Neuron (in vitro differentiated cells): ENCODE measurements around the gene STK32B.
"Not testable (repeated sequence)": the region's sequence is repeated elsewhere in the genome, so short reads cannot be mapped to it uniquely, and the experiment has no call there.

ENCODE experiments used
- H2AFZ ChIP-seq: one replicate; pipeline ENCODE4 v1.6.1; 2013; ENCODE audit warnings: low read depth, mild to moderate bottlenecking, inconsistent platforms, low read length, moderate library complexity
- H3K27me3 ChIP-seq: one replicate; pipeline ENCODE4 v1.6.1; 2013; ENCODE audit warnings: low read length; ENCODE audit not compliant: insufficient read depth
- H3K36me3 ChIP-seq: one replicate; pipeline ENCODE4 v1.6.1; 2013; ENCODE audit warnings: low read length; ENCODE audit not compliant: insufficient read depth
- H3K4me1 ChIP-seq: one replicate; pipeline ENCODE4 v1.6.1; 2013; ENCODE audit warnings: low read length; ENCODE audit not compliant: insufficient read depth
- H3K4me3 ChIP-seq: 2 replicates; pipeline ENCODE4 v1.5.1; 2013; ENCODE audit warnings: mild to moderate bottlenecking, low read length, moderate library complexity
- H3K9me3 ChIP-seq: one replicate; pipeline ENCODE4 v1.6.1; 2013; ENCODE audit warnings: low read length

Gene STK32B

GRCh38 chr4:5222047-5222446 lies 170.8 kb downstream of the STK32B start:
- Histone ChIP-seq H3K4me1 (no peaks in the 10 kb centered on the region), H3K27me3 (no peaks in the 10 kb centered on the region), H3K4me3 (no peak overlapping the region), H3K9me3 (no peaks in the 10 kb centered on the region), H3K36me3 (no peaks in the 10 kb centered on the region), H2AFZ (no peak overlapping the region)

GRCh38 chr4:5222951-5223350 lies 171.7 kb downstream of the STK32B start:
- H3K4me1 ChIP-seq = no peaks in the 10 kb centered on the region
- H3K9me3 ChIP-seq = no peaks in the 10 kb centered on the region
- no peak overlapping the region for H2AFZ ChIP-seq
- no peaks in the 10 kb centered on the region for H3K36me3 ChIP-seq
- no peaks in the 10 kb centered on the region for H3K27me3 ChIP-seq
- no peak overlapping the region for H3K4me3 ChIP-seq

- Histone ChIP-seq H3K27me3 (no peaks in the 10 kb centered on the region), H3K9me3 (no peaks in the 10 kb centered on the region), H3K4me1 (no peaks in the 10 kb centered on the region), H3K4me3 (no peak overlapping the region), H2AFZ (no peak overlapping the region), H3K36me3 (no peaks in the 10 kb centered on the region)
These were observed 173.1 kb downstream of the STK32B start for GRCh38 chr4:5224340-5224739.

GRCh38 chr4:5232549-5232948 lies 181.3 kb downstream of the STK32B start:
- Histone ChIP-seq H3K9me3 (no peaks in the 10 kb centered on the region), H3K27me3 (no peaks in the 10 kb centered on the region), H3K36me3 (no peaks in the 10 kb centered on the region), H2AFZ (no peak overlapping the region), H3K4me1 (no peaks in the 10 kb centered on the region), H3K4me3 (no peak overlapping the region)

- Histone ChIP-seq H3K36me3 (no peaks in the 10 kb centered on the region), H3K9me3 (no peaks in the 10 kb centered on the region), H2AFZ (no peak overlapping the region), H3K27me3 (no peaks in the 10 kb centered on the region), H3K4me3 (no peak overlapping the region), H3K4me1 (no peaks in the 10 kb centered on the region)
These were observed 185.9 kb downstream of the STK32B start for GRCh38 chr4:5237086-5237660.

GRCh38 chr4:5238173-5238572 lies 186.9 kb downstream of the STK32B start:
- Histone ChIP-seq H2AFZ (no peak overlapping the region), H3K27me3 (no peaks in the 10 kb centered on the region), H3K4me3 (no peak overlapping the region), H3K36me3 (no peaks in the 10 kb centered on the region), H3K4me1 (no peaks in the 10 kb centered on the region), H3K9me3 (no peaks in the 10 kb centered on the region)

- H3K4me1 ChIP-seq, H3K4me3 ChIP-seq, H3K27me3 ChIP-seq, H2AFZ ChIP-seq, H3K9me3 ChIP-seq, H3K36me3 ChIP-seq: not testable (repeated sequence)
These were observed 195.8 kb downstream of the STK32B start for GRCh38 chr4:5247061-5247460.

- Histone ChIP-seq H3K4me3 (no peak overlapping the region), H3K4me1 (no peaks in the 10 kb centered on the region), H3K36me3 (no peaks in the 10 kb centered on the region), H2AFZ (no peak overlapping the region), H3K9me3 (no peaks in the 10 kb centered on the region), H3K27me3 (no peaks in the 10 kb centered on the region)
These were observed 196.5 kb downstream of the STK32B start for GRCh38 chr4:5247735-5248134.

- Histone ChIP-seq H3K27me3 (no peaks in the 10 kb centered on the region), H3K36me3 (no peaks in the 10 kb centered on the region), H3K4me1 (no peaks in the 10 kb centered on the region), H3K9me3 (no peaks in the 10 kb centered on the region), H3K4me3 (no peak overlapping the region), H2AFZ (no peak overlapping the region)
These were observed 198.4 kb downstream of the STK32B start for GRCh38 chr4:5249727-5250126.

GRCh38 chr4:5250536-5250935 lies 199.3 kb downstream of the STK32B start:
- H3K4me3 ChIP-seq, H3K36me3 ChIP-seq, H3K9me3 ChIP-seq, H3K27me3 ChIP-seq, H2AFZ ChIP-seq, H3K4me1 ChIP-seq: not testable (repeated sequence)

- Histone ChIP-seq H3K4me1 (no peaks in the 10 kb centered on the region), H3K4me3 (no peak overlapping the region), H2AFZ (no peak overlapping the region), H3K27me3 (no peaks in the 10 kb centered on the region), H3K9me3 (no peaks in the 10 kb centered on the region), H3K36me3 (no peaks in the 10 kb centered on the region)
These were observed 205.1 kb downstream of the STK32B start for GRCh38 chr4:5256421-5256820.

- no peaks in the 10 kb centered on the region for H3K4me1 ChIP-seq
- H3K9me3 ChIP-seq = no peaks in the 10 kb centered on the region
- H2AFZ ChIP-seq = no peak overlapping the region
These were observed 205.8 kb downstream of the STK32B start for GRCh38 chr4:5257086-5257485.

GRCh38 chr4:5259471-5259870 lies 208.2 kb downstream of the STK32B start:
- no peak overlapping the region for H2AFZ ChIP-seq
- no peaks in the 10 kb centered on the region for H3K4me1 ChIP-seq
- H3K36me3 ChIP-seq = no peaks in the 10 kb centered on the region
- no peak overlapping the region for H3K4me3 ChIP-seq
- no peaks in the 10 kb centered on the region for H3K27me3 ChIP-seq
- no peaks in the 10 kb centered on the region for H3K9me3 ChIP-seq

More at GRCh38 chr4:5257086-5257485, 205.8 kb downstream of the STK32B start:
- Histone ChIP-seq H3K27me3 (no peaks in the 10 kb centered on the region), H3K4me3 (no peak overlapping the region), H3K36me3 (no peaks in the 10 kb centered on the region)

- Histone ChIP-seq H3K27me3 (no peaks in the 10 kb centered on the region), H3K4me3 (no peak overlapping the region), H3K9me3 (no peaks in the 10 kb centered on the region), H3K4me1 (no peaks in the 10 kb centered on the region), H2AFZ (no peak overlapping the region), H3K36me3 (no peaks in the 10 kb centered on the region)
These were observed 208.8 kb downstream of the STK32B start for GRCh38 chr4:5260121-5260520.
